ENCODE results near the gene RASA3. TPM values are rescaled to one million over a fixed set of nuclear protein-coding genes. Genes with fewer than 3 reads are reported as not detected.

Gene RASA3
- total RNA-seq, 2 experiments from 2014 or later: 28.9 to 32.3 TPM

GRCh38 chr13:114008964-114009589, 123.3 kb downstream of the RASA3 start:
- H3K4me3 Mint-ChIP-seq: no peak overlapping the region

GRCh38 chr13:114007566-114007965, 124.9 kb downstream of the RASA3 start:
- H3K27me3 Mint-ChIP-seq: no peaks in the 10 kb centered on the region
- no peak for TF ChIP-seq CTCF (IDR thresholded peaks at IDR 0.05)
- intact Hi-C loops (cut with micrococcal nuclease): no loop called here
- ATAC-seq (no peak), DNase-seq (no peak)
- H3K27ac Mint-ChIP-seq: no peak overlapping the region
- CTCF ChIA-PET: no interaction called here
- H3K9me3 Mint-ChIP-seq: no peaks in the 10 kb centered on the region
- H3K4me1 Mint-ChIP-seq (ENCODE audit: low read depth): peaks cover 6% of the 10 kb centered on the region
- peaks cover 16% of the 10 kb centered on the region for H3K36me3 Mint-ChIP-seq (ENCODE audit: low read depth)
- no peak overlapping the region for H3K4me3 Mint-ChIP-seq
- POLR2A ChIA-PET: no interaction called here

More at GRCh38 chr13:114008964-114009589, 123.3 kb downstream of the RASA3 start:
- H3K4me1 Mint-ChIP-seq (ENCODE audit: low read depth): peaks cover 6% of the 10 kb centered on the region
- intact Hi-C loops (cut with micrococcal nuclease): no loop called here
- ATAC-seq (no peak), DNase-seq (no peak)
- no peak overlapping the region for H3K27ac Mint-ChIP-seq
- H3K27me3 Mint-ChIP-seq: no peaks in the 10 kb centered on the region
- ChIA-PET POLR2A (no interaction called here), CTCF (no interaction called here)
- TF ChIP-seq CTCF (IDR thresholded peaks at IDR 0.05): no peak
- peaks cover 16% of the 10 kb centered on the region for H3K36me3 Mint-ChIP-seq (ENCODE audit: low read depth)
- no peaks in the 10 kb centered on the region for H3K9me3 Mint-ChIP-seq

- H3K9me3 Mint-ChIP-seq: no peaks in the 10 kb centered on the region
- intact Hi-C loops (cut with micrococcal nuclease): no loop called here
- TF ChIP-seq CTCF (IDR thresholded peaks at IDR 0.05): no peak
- POLR2A ChIA-PET: no interaction called here
- ATAC-seq: no peak
- CTCF ChIA-PET: no interaction called here
- peaks cover 8% of the 10 kb centered on the region for H3K36me3 Mint-ChIP-seq (ENCODE audit: low read depth)
- no peaks in the 10 kb centered on the region for H3K27me3 Mint-ChIP-seq
- no peak for DNase-seq
- H3K4me3 Mint-ChIP-seq: no peak overlapping the region
- H3K27ac Mint-ChIP-seq: no peak overlapping the region
- H3K4me1 Mint-ChIP-seq (ENCODE audit: low read depth): no peaks in the 10 kb centered on the region
Measured at GRCh38 chr13:114005206-114005724, 127.2 kb downstream of the RASA3 start.

GRCh38 chr13:114004420-114005205, 127.8 kb downstream of the RASA3 start:
- ATAC-seq: no peak
- no peak for TF ChIP-seq CTCF (IDR thresholded peaks at IDR 0.05)
- H3K27me3 Mint-ChIP-seq: no peaks in the 10 kb centered on the region
- no peak for DNase-seq
- H3K4me3 Mint-ChIP-seq: no peak overlapping the region
- POLR2A ChIA-PET: no interaction called here
- peaks cover 6% of the 10 kb centered on the region for H3K36me3 Mint-ChIP-seq (ENCODE audit: low read depth)
- H3K9me3 Mint-ChIP-seq: no peaks in the 10 kb centered on the region
- no peak overlapping the region for H3K27ac Mint-ChIP-seq
- H3K4me1 Mint-ChIP-seq (ENCODE audit: low read depth): no peaks in the 10 kb centered on the region
- CTCF ChIA-PET: no interaction called here
- intact Hi-C loops (cut with micrococcal nuclease): no loop called here

GRCh38 chr13:114002771-114003321, 129.6 kb downstream of the RASA3 start:
- H3K36me3 Mint-ChIP-seq (ENCODE audit: low read depth): peaks cover 3% of the 10 kb centered on the region

More at GRCh38 chr13:114002771-114003321, 129.6 kb downstream of the RASA3 start:
- intact Hi-C loops (cut with micrococcal nuclease): no loop called here
- Mint-ChIP-seq H3K4me3 (no peak overlapping the region), H3K27ac (no peak overlapping the region), H3K27me3 (no peaks in the 10 kb centered on the region), H3K9me3 (no peaks in the 10 kb centered on the region), H3K4me1 (ENCODE audit: low read depth) (no peaks in the 10 kb centered on the region)
- CTCF ChIA-PET: no interaction called here
- no peak for ATAC-seq
- TF ChIP-seq CTCF (IDR thresholded peaks at IDR 0.05): no peak
- DNase-seq: no peak
- POLR2A ChIA-PET: no interaction called here

Measured in activated CD8-positive, alpha-beta T cell treated with anti-CD3 and anti-CD28 coated beads for 36 hours (primary cell).